PC-9 (cell line): ENCODE results near the gene DNAH9.

Source experiments
- EZH2 ChIP-seq: fragments of 200-600 bp; sonication (generic); IDR thresholded peaks from 2 replicates; pipeline ENCODE4 v1.8.0; 2017; ENCODE audit warnings: antibody characterized with exemption, low read depth
- TF ChIP-seq, protein P1 (sequence below): fragments of 200-600 bp; sonication (generic); conservative IDR thresholded peaks from 2 replicates; pipeline ENCODE4 v1.6.1; 2017; ENCODE audit warnings: mixed run types, antibody characterized with exemption, mild to moderate bottlenecking, moderate library complexity

DNA sequence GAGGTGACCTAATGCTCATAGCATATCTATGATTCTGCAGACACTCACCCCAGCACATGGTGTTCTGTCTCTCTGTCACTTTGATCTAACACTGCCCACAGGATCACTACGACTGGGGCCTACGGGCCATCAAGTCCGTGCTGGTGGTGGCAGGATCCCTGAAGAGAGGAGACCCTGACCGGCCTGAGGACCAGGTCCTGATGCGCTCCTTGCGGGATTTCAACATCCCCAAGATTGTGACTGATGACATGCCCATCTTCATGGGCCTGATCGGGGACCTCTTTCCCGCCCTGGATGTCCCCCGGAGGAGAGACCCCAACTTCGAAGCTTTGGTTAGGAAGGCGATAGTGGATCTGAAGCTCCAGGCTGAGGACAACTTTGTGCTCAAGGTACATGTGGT is 146.4 kb downstream of the DNAH9 start:
- TF ChIP-seq, protein P1, sequence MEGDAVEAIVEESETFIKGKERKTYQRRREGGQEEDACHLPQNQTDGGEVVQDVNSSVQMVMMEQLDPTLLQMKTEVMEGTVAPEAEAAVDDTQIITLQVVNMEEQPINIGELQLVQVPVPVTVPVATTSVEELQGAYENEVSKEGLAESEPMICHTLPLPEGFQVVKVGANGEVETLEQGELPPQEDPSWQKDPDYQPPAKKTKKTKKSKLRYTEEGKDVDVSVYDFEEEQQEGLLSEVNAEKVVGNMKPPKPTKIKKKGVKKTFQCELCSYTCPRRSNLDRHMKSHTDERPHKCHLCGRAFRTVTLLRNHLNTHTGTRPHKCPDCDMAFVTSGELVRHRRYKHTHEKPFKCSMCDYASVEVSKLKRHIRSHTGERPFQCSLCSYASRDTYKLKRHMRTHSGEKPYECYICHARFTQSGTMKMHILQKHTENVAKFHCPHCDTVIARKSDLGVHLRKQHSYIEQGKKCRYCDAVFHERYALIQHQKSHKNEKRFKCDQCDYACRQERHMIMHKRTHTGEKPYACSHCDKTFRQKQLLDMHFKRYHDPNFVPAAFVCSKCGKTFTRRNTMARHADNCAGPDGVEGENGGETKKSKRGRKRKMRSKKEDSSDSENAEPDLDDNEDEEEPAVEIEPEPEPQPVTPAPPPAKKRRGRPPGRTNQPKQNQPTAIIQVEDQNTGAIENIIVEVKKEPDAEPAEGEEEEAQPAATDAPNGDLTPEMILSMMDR, result no peak
- no peak for TF ChIP-seq EZH2
